Keratinocyte (primary cell): ENCODE measurements around the gene SPATA19. TPM values are rescaled to one million over a fixed set of nuclear protein-coding genes. Genes with fewer than 3 reads are reported as not detected.

Experiments used
- DNase-seq: peaks from one replicate; pipeline ENCODE4 v3.0.0-alpha.2; 2011; ENCODE audit warnings: low read depth, missing footprints, low spot score
- FAIRE-seq: peaks from 2 replicates; lab custom pipeline; 2011; peaks lifted over from hg19 to GRCh38; lab: Jason Lieb, UNC
- H2AFZ ChIP-seq: 2 replicates; pipeline ENCODE4 v1.6.0; 2012; ENCODE audit warnings: low read length, control low read depth, inconsistent platforms; ENCODE audit not compliant: control insufficient read depth
- H3K27ac ChIP-seq: 2 replicates; pipeline ENCODE4 v1.5.1; 2011; ENCODE audit warnings: low read length; ENCODE audit not compliant: control insufficient read depth, insufficient read depth
- H3K27me3 ChIP-seq: 3 replicates; pipeline ENCODE4 v1.6.0; 2011; ENCODE audit warnings: low read length; ENCODE audit not compliant: control insufficient read depth, insufficient read depth; ENCODE audit errors: extremely low read depth
- H3K36me3 ChIP-seq, 2 experiments: 2 replicates in 1 of 2; 3 replicates in 1 of 2; pipeline ENCODE4 v1.5.1; 2011; ENCODE audit warnings: low read length in 2 of 2, mild to moderate bottlenecking in 1 of 2; ENCODE audit not compliant: control insufficient read depth in 2 of 2, insufficient read depth in 2 of 2; ENCODE audit errors: extremely low read depth in 1 of 2
- H3K4me1 ChIP-seq: 3 replicates; pipeline ENCODE4 v1.5.1; 2011; ENCODE audit warnings: low read length; ENCODE audit not compliant: control insufficient read depth, insufficient read depth; ENCODE audit errors: extremely low read depth
- H3K4me2 ChIP-seq: 3 replicates; pipeline ENCODE4 v1.6.0; 2011; ENCODE audit warnings: low read depth, low read length; ENCODE audit not compliant: control insufficient read depth, insufficient read depth; ENCODE audit errors: extremely low read depth
- H3K4me3 ChIP-seq, 3 experiments: fragments of 200-600 bp in 1 of 3; sonication (generic) in 1 of 3; 2 replicates in 2 of 3; 3 replicates in 1 of 3; pipeline ENCODE4 v1.5.1; 2011 to 2016; ENCODE audit warnings: low read length in 3 of 3, mild to moderate bottlenecking in 3 of 3, control low read depth in 2 of 3, inconsistent platforms in 1 of 3, low read depth in 1 of 3, mixed read lengths in 1 of 3, mixed run types in 1 of 3, moderate library complexity in 1 of 3; ENCODE audit not compliant: control insufficient read depth in 2 of 3, insufficient read depth in 2 of 3; ENCODE audit errors: extremely low read depth in 1 of 3
- H3K79me2 ChIP-seq: 2 replicates; pipeline ENCODE4 v1.6.0; 2012; ENCODE audit warnings: low read length; ENCODE audit not compliant: control insufficient read depth, insufficient read depth
- H3K9ac ChIP-seq: 3 replicates; pipeline ENCODE4 v1.6.0; 2011; ENCODE audit warnings: low read length; ENCODE audit not compliant: control insufficient read depth, insufficient read depth; ENCODE audit errors: extremely low read depth
- H3K9me1 ChIP-seq: 3 replicates; pipeline ENCODE4 v1.6.0; 2011; ENCODE audit warnings: low read length; ENCODE audit not compliant: control insufficient read depth, insufficient read depth; ENCODE audit errors: extremely low read depth
- H3K9me3 ChIP-seq: 2 replicates; pipeline ENCODE4 v1.5.1; 2012; ENCODE audit warnings: low read depth, low read length; ENCODE audit not compliant: control insufficient read depth
- H4K20me1 ChIP-seq: 3 replicates; pipeline ENCODE4 v1.6.0; 2011; ENCODE audit warnings: low read length; ENCODE audit not compliant: control insufficient read depth, insufficient read depth; ENCODE audit errors: extremely low read depth
- CTCF ChIP-seq, 3 experiments: IDR thresholded peaks in 1 of 3; conservative IDR thresholded peaks in 1 of 3; optimal IDR thresholded peaks in 1 of 3; 2 replicates in 2 of 3; 3 replicates in 1 of 3; pipeline versions ENCODE3 to v1.5.1; 2011; ENCODE audit warnings: low read length in 3 of 3, mild to moderate bottlenecking in 3 of 3, moderate library complexity in 2 of 3, control low read depth in 1 of 3, inconsistent platforms in 1 of 3; ENCODE audit not compliant: insufficient read depth in 2 of 3; ENCODE audit errors: extremely low read depth in 1 of 3
- EZH2 ChIP-seq: IDR thresholded peaks from one replicate; pipeline ENCODE4 v1.6.1; 2012; ENCODE audit warnings: inconsistent platforms, mild to moderate bottlenecking, low read length, moderate library complexity
- dilution Hi-C: fragments of 300-500 bp; cut with MboI; formaldehyde crosslinking; loops from one replicate; pipeline ENCODE4 v1.7.0; 2020; ENCODE audit warnings: low sequenced_read_pairs; ENCODE audit not compliant: extremely low pct_ligation_motif_present
- polyA plus RNA-seq, 5 experiments: library from polyadenylated mRNA; depleted of rRNA in 3 of 5; stranded (reverse) in 3 of 5; stranded (forward) in 1 of 5; unstranded in 1 of 5; fragments of >200 nt; gene quantifications; 1 replicate in 1 of 5; 2 replicates in 3 of 5; 3 replicates in 1 of 5; pipeline versions ENCODE4 v1.2.1 to v1.2.3, GENCODE V29; 2011 to 2012; ENCODE audit warnings: missing spikeins in 2 of 5, low read depth in 1 of 5, low replicate concordance in 1 of 5

Gene SPATA19
- polyA plus RNA-seq, 1 donor (not counting 4 experiments of a cell fraction or from before 2014, with no cell fraction given) = 0.26 TPM

GRCh38 chr11:133892126-133892525, 46.8 kb upstream of the SPATA19 start:
- no peaks in the 10 kb centered on the region for H3K9me1 ChIP-seq
- no peaks in the 10 kb centered on the region for H3K9me3 ChIP-seq
- no peak overlapping the region for H3K4me3 ChIP-seq
- no peak overlapping the region for H3K27ac ChIP-seq
- no peak for FAIRE-seq
- H2AFZ ChIP-seq = no peak overlapping the region
- no peak for TF ChIP-seq EZH2
- TF ChIP-seq CTCF (optimal IDR thresholded peaks at IDR 0.05 in 1 of 3, IDR thresholded peaks at IDR 0.05 in 1 of 3, conservative IDR thresholded peaks at IDR 0.05 in 1 of 3; ENCODE audit: extremely low read depth in 1 of 3, insufficient read depth in 2 of 3, low read length in 3 of 3) = no peak
- H3K4me2 ChIP-seq = no peak overlapping the region
- no peaks in the 10 kb centered on the region for H3K79me2 ChIP-seq
- no peak overlapping the region for H3K9ac ChIP-seq
- no peaks in the 10 kb centered on the region for H3K36me3 ChIP-seq
- H3K27me3 ChIP-seq = no peaks in the 10 kb centered on the region
- DNase-seq = no peak
- dilution Hi-C loops = no loop called here
- no peaks in the 10 kb centered on the region for H3K4me1 ChIP-seq
- no peaks in the 10 kb centered on the region for H4K20me1 ChIP-seq

DNA sequence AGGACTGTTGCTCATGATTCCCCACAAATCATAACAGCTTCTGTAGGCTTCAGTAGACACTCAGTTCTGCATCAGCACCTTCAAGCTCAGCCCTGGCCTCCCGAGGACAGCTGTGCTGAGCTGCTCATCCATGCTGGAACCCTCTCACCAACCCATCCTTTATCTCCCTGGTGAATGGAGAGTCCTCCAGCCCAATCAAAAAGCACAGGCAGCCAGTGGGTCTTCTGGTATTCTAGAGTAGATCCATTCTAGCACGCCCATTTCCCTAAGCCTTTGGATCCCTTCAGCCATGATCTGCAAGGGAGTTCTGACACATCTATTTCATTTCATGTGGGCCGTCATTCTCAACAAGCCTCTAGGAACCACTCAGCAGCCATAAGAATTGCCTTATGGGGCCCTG, 44.6 kb upstream of the SPATA19 start:
- no peaks in the 10 kb centered on the region for H3K9me1 ChIP-seq
- dilution Hi-C loops = no loop called here
- H3K4me1 ChIP-seq = no peaks in the 10 kb centered on the region
- no peak overlapping the region for H3K4me3 ChIP-seq
- no peaks in the 10 kb centered on the region for H3K79me2 ChIP-seq
- H4K20me1 ChIP-seq = no peaks in the 10 kb centered on the region
- H3K9ac ChIP-seq = no peak overlapping the region
- H3K4me2 ChIP-seq = no peak overlapping the region
- no peaks in the 10 kb centered on the region for H3K36me3 ChIP-seq
- TF ChIP-seq CTCF (optimal IDR thresholded peaks at IDR 0.05 in 1 of 3, IDR thresholded peaks at IDR 0.05 in 1 of 3, conservative IDR thresholded peaks at IDR 0.05 in 1 of 3; ENCODE audit: extremely low read depth in 1 of 3, insufficient read depth in 2 of 3, low read length in 3 of 3) (no peak), EZH2 (no peak)
- no peak for FAIRE-seq
- no peak overlapping the region for H3K27ac ChIP-seq
- H3K27me3 ChIP-seq = no peaks in the 10 kb centered on the region
- DNase-seq = no peak
- H3K9me3 ChIP-seq = no peaks in the 10 kb centered on the region
- no peak overlapping the region for H2AFZ ChIP-seq
